Activated CD8-positive, alpha-beta memory T cell treated with anti-CD3 and anti-CD28 coated beads for 48 hours (primary cell): Measurements from ENCODE around the gene SLCO4A1.

Experiments
- DNase-seq, 3 experiments: peaks; one replicate each; pipeline ENCODE4 v3.0.0-alpha.2; 2020; ENCODE audit warnings: low read depth in 2 of 3, low spot score in 2 of 3

Gene SLCO4A1

DNA sequence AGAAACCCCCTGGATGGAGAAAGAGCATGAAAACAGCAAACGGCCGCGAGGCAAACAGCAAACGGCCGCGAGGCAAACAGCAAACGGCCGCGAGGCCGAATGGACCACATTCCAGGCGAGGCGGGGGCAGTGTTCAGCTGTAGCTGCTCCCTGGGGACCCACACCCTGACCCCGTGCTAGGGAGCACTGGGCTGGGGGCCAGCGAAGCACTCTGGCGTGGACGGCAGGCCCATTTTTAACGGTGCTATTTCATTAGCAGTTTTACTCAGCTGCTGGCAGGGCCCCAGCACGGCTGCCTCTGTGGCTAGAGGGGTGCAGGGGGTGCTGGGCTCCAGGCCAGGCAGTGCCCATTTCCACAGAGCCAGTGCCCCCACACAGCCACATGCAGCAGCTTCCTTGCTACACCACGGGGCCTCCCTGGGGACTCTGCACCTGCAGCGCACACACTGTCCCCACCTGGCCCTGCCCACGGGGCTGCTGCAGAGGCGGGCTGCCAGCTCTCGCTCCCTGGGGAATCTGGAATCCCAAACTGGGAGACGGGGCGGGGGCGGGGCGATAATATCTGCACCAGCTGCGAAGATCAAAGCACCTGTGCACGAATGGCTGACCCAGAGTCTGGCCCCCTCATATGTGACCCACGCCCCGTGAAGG is 35.6 kb upstream of the SLCO4A1 start:
- no peak for DNase-seq

- DNase-seq, result no peak
These were observed 34.7 kb upstream of the SLCO4A1 start for GRCh38 chr20:62607366-62608217.

- no peak for DNase-seq
These were observed 34.1 kb upstream of the SLCO4A1 start for GRCh38 chr20:62608218-62608565.

DNA sequence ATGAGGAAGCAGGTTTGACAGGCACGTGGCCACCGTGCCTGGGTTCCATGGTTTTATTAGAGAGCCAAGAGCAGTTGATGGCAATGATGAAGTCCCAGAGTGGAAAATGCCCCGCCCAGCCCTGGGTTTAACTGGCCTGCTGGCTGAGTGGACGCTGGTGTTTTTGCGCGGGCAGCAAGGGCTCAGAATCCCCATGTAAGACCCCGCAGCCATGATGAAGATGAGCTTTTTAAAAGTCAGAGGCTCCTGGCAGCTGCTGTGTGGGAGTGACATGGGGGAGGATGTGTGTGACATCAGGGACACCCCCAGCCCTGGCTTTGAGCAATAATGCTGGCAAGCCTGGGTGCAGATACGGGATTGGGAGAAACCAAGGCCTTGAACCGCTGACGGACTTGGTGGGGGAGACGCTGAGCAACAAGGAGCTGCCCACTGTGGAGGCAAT is 33.0 kb upstream of the SLCO4A1 start:
- DNase-seq, result no peak

- no peak for DNase-seq
These were observed 32.2 kb upstream of the SLCO4A1 start for GRCh38 chr20:62609811-62610757.

- no peak for DNase-seq
These were observed 31.3 kb upstream of the SLCO4A1 start for GRCh38 chr20:62611012-62611411.

- DNase-seq, result no peak
These were observed 30.5 kb upstream of the SLCO4A1 start for GRCh38 chr20:62611819-62612218.

DNA sequence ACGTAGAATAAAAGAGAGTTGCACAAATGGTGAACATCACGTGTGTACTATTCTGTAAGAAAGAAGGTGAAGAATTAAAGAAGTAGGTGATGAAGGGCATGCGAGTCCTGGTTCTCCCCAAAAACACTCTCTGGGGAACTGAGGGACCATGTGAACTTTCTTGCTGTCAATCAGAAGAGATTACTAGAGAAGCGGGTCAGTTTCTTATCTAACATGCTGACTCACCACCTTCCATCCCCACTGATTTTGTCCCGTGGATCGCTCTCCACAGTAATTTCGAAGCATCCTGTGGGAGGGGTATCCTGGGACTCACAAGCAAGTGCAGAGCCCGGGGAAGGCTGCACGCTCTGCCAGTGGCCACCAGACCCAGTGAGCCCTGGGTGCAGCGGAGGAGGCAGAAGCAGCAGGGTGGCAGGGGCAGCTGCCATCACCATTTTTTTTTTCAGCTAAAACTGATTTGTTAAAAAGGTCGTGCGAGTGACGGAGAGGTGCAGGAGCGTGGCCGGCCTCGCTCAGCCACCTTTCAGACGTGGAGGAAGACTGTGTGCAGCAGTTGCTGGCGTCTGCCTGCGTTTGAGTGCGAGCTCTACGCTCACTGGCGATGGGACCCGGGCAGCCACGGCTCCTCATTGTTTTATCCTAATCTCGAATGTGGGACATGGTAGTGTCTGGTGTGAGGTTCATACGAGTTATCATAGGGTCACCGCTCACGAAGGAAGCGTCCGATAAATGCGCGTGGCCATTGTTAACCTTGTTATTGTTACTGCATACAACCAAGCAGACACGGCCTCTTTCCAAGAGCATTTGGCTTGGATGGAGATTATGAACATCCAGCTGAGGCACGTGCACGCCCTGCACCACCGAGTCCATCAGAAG is 28.0 kb upstream of the SLCO4A1 start:
- DNase-seq, result no peak

DNA sequence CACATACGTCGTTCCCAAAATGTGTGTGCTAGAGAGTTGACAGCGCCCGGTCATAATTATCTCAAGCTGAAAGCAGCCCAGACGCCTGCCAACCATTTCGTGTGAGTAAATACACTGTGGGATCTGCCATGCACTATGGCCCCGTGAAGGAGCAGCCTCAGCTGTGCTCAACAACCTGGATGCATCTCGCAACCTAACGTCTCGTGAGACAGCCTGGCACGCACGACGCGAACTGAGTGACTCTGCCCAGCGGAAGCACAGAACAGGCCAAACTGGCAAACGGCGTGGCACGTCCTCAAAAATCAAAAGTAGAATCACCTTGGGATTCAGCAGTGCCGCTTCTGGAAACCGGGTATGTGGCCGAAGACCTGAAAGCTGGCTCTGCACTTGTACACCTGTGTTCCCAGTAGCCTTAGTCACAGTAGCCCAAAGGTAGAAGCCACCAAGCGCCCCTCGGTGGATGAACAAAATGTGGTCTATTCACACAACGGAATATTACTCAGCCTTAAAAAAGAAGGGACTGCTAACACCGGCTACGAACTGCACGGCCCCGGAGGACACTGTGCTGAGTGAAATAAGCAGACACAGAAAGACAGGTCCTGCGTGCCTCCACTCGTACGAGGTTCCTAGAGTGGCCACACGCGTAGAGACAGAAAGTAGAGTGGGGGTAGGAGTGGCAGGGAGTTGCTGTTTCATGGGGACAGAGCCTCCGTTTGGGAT is 27.2 kb upstream of the SLCO4A1 start:
- DNase-seq, result no peak

DNA sequence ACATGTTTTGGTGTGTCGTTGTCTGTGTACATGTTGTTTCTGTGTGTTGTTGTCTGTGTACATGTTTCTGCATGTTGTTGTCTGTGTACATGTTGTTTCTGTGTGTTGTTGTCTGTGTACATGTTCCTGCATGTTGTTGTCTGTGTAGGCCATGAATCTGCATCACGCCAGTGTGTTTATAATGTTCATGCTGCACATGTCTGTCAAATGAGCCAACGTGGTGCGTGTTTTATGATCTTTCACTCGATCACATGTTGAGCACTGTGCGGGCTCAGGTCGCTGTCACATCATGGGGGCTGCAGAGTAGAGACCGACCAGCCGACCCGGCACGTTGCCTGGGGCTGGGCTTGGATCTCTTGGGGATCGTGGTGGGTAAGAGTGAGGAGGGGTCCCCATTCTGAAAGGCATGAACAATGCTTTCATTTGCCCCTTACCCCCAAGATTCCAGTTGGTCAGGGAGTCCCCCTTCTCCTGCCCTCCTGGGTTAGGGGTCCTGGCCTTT is 26.5 kb upstream of the SLCO4A1 start:
- no peak for DNase-seq

GRCh38 chr20:62616728-62617621 is 25.3 kb upstream of the SLCO4A1 start:
- DNase-seq, result peak in 1 of 3 experiments; percentile 54

DNA sequence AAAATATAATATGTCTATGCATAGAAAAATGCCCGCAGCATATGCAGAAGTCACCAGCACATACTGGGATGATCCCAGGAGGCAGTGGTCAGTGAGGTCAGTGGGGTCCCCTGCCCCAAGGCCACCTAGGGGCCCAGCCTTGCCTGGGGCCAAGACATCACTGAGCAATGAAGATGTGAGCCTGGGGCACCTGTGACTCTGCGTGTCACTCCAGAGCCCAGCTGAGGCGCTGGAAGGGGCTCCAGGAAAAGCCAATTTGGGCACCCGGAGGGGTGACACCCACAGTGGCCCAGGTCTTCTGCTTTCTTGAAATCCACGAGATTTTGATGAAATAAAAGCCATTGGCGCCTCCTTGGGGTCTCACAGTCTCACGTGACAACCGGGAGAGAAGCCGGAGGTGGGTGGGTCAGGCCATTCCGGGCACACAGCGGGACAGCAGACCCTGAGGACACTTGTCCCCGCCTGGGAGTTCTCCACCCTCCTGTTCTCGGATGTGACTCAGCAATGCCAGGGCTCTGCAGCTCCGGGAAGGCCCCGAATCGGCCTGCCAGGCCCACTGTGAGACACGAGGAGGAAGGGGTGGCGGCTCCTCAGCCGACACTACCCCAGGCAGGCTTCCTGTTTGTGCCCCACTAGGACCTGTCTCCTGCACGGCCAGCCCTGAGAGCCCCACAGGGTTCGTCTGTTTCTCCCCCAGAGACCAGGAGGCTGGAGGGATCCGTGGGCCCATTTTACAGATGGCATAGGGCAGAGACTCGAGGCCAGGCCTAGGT is 24.4 kb upstream of the SLCO4A1 start:
- DNase-seq, result peak in 1 of 3 experiments; percentile 57

DNA sequence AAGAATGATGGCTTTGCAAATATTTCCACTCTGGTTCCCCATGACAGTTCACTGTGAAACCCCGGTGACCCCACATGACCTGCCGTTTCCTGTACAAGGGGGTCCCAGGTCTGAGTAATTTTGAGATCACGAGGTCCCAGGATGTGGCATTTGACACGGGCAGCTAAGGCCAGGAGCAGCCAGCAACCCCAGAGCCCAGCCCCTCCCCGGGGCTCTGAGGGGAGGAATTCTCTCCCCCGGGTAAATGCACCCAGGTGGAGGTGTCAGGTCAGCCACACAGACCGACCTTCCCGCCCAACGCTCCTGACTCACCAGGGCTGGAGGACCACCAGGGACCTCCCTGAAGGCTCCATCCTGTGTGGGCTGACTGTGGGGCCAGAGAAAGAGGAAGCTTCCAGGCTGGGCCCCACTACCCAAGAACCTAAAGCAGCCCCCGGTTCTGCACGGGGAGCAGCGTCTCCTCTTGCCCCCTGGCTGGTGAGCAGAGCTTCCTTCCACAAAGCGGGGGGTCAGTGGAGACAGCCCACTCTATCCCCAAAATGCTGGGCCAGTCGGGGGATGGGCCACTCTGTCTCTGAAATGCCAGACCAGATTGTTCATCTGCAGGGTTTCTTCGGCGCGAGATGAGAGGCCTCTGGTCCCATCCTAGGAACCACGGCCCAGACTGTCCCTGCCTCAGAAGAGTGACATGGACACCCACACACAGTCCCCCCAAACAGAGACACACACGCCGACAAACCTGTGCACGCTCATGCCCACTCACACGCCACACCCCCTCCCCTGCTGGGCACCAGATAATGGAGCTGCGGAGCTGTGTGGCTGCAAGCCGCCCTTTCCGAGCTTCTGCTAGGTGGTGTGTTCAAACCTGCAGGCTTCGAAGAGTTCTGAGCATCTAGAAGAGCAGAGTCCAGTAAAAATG is 23.4 kb upstream of the SLCO4A1 start:
- no peak for DNase-seq

DNA sequence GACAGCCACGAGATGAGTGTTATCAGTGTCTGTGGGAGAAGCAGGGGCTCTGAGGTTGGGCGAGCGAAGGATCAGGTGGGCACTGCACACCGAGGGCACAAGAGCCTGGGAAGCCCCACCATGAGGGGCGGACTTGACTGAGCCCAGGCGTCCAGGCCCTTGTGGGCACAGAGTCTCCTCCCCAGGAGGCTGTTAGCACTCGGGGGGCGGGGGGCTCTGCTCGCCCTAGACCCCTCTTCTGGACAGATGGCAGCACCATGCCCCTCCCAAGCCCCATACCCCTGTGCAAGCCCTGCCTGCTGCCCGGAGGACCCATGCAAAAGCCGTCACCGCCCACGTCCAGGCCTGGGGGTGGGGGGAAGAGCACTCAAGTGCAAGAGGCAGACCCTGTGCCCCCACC is 21.7 kb upstream of the SLCO4A1 start:
- DNase-seq, result no peak

GRCh38 chr20:62621251-62622110 is 20.8 kb upstream of the SLCO4A1 start:
- no peak for DNase-seq
